Cardiac fibroblast (primary cell): Measurements from ENCODE around the gene C1orf56.

Source experiments
- DNase-seq, 2 donors: peaks; one replicate each; pipeline versions ENCODE4 v3.0.0 to v3.0.0-alpha.2; 2010; ENCODE audit warnings: low read depth in 2 of 2
- H3K4me3 ChIP-seq, 2 donors: replicated peaks in 1 of 2; 1 replicate in 1 of 2; 2 replicates in 1 of 2; pipeline ENCODE4 v1.5.1; 2011; ENCODE audit warnings: low read depth in 2 of 2, low read length in 2 of 2, mild to moderate bottlenecking in 2 of 2, moderate library complexity in 1 of 2
- CTCF ChIP-seq: IDR thresholded peaks from one replicate; pipeline ENCODE4 v1.5.1; 2011; ENCODE audit warnings: low read depth, mild to moderate bottlenecking, low read length, inconsistent platforms

C1orf56 gene

DNA sequence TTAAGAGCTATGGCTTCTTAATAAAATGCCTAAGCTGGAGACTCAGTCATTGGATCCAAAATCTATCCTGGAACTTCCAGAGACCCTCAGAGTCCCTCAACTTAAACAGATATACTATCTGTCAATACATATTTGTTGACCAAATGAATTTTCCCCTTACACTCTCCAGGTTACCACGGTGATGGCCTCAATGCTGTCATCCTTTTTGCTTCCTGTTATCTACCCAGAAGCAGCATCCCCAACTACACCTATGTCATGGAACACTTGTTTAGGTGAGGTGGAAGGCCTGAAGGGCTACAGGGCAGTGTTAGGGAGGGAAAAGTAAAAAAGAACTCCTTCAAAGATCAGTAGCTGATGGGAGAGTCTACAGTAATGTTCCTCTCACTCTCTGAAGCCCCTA lies 4.4 kb upstream of the C1orf56 start:
- no peak for TF ChIP-seq CTCF
- no peak for DNase-seq
- no peak overlapping the region for H3K4me3 ChIP-seq

- H3K4me3 ChIP-seq: peak overlapping the region; percentile 65 to 73
- peak; percentile 72 to 76 for DNase-seq
- TF ChIP-seq CTCF: peak; percentile 53
Observed at GRCh38 chr1:151047925-151048644, 534 bp downstream of the C1orf56 start.

GRCh38 chr1:151048645-151049032 lies 1.1 kb downstream of the C1orf56 start:
- peak overlapping the region; percentile 65 to 73 for H3K4me3 ChIP-seq
- DNase-seq: no peak
- no peak for TF ChIP-seq CTCF

DNA sequence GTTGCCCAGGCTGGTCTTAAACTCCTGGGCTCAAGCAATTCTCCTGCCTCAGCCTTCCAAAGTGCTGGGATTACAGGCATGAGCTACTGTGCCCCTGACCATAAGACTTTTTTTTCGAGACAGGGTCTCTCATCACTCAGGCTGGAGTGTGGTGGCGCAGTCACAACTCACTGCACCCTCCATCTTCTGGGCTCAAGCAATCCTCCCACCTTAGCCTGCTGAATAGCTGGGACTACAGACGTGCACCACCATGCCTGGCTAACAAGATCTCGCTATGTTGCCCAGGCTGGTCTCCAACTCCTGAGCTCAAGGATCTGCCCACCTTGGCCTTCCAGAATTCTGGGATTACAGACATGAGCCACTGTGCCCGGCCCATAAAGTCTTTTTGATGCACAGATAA lies 1.9 kb downstream of the C1orf56 start:
- no peak overlapping the region for H3K4me3 ChIP-seq
- DNase-seq: no peak
- TF ChIP-seq CTCF: no peak

DNA sequence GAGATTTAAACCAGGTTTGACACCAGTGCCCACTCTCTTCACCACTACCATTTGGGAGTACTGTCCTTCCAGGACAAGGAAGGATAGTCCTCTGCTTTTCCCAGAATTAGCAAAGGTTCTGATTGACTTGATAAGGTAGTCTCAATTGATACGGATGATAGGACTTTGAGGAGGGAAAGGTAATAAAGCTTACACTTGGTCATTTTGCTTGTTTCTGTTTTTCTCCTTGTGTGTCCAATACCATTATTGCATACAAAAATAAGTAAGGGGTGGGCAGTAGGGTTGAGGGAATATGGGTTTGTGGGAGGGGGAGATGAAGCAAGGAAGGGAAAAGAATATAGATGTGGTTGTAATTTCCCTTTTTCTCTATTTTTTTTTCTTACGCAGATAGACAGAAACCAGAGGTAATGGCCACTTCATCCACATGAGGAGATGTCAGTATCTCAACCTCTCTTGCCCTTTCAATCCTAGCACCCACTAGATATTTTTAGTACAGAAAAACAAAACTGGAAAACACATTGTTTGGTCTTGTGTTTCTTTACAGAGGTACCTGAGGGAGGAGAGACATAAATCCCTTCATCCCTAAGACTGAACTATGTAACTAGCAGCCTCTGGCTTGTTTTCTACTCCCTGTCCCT lies 2.6 kb downstream of the C1orf56 start:
- TF ChIP-seq CTCF: no peak
- no peak overlapping the region for H3K4me3 ChIP-seq
- DNase-seq: no peak

DNA sequence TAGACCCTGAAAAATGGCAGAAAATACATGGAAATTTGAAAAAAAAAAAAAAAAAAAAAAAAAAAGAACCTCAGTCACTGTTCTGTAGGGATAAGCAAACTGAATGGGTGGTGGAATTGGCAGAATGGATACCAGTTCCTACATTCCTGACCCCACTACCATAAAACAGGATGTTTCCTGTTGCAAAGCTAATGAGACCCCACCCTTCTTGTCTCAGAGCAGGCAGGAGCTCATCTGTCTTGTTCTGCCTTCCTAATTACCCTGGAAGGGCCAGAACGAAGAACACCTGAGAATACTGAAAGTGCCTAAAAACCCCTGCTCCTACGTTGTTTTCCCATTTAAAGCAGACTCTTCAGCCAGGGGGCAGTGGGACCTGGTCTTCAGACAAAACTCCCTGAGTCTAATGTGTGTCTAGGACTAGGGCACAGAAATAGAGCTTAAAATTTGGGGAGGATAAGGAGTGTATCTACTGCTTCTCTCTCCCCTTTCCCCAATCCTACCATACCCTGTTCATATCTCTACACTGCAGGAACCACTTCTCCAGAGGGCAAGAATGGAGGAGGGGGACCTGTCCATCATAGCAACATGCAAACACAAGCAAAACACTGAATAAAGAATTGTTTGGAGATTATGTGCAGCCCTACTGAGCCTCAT lies 3.9 kb downstream of the C1orf56 start:
- no peak for TF ChIP-seq CTCF
- no peak overlapping the region for H3K4me3 ChIP-seq
- no peak for DNase-seq
